Femur (tissue), 1 donor: Measurements from ENCODE around the gene SH3D21.
A peak's percentile ranks its signal among the peaks of the same experiment; 100 is the strongest.

Source experiments
- DNase-seq: peaks from one replicate; pipeline ENCODE4 v3.0.0-alpha.2; 2017

Gene SH3D21

DNA sequence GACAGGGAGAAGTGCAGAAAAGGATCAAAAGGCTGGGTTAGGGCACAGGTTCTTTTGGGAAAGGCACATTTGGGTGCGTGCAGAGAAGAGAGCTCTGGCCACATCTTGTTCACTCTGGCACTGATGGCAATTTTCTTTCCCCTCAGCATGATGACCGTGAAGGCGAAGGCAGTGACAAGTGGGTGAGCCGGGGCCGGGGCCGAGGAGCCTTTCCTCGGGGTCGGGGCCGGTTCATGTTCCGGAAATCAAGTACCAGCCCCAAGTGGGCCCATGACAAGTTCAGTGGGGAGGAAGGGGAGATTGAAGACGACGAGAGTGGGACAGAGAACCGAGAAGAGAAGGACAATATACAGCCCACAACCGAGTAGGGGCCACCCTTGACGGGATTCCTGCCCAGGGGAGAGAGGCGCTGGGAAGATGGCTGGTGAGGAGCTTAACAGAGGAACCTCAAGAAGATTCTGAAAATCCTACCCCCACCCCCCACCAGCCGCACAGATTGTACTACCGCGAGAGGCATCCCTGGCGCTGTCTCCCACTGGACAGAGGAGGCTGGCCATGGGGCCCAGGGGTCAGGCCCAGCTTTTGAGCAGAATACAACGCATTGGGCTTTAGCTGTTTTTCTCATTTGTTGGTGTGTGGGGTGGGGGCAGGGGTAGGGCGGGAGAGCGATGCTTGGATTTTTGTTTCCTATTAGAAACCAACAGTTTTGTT lies 2.4 kb upstream of the SH3D21 start:
- DNase-seq, result no peak

DNA sequence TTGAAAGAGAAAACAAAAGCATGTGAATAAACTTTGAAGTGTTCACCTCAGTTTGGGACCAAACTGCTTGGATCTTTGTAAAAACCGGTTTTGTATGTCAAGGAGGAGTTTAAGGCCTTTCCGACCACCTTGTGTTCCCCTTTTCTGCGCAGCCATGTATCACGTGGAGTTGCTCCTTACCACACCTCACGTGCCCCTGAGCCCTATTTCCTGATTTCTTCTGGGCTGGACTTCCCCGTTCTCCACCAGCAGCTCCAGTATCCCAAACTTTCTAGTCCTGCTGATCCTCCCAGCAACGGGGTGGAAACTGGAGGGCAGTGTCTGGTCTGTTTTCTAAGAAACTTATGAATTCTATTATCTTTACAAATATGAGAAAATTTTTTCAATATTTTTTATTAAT lies 1.6 kb upstream of the SH3D21 start:
- DNase-seq, result no peak

DNA sequence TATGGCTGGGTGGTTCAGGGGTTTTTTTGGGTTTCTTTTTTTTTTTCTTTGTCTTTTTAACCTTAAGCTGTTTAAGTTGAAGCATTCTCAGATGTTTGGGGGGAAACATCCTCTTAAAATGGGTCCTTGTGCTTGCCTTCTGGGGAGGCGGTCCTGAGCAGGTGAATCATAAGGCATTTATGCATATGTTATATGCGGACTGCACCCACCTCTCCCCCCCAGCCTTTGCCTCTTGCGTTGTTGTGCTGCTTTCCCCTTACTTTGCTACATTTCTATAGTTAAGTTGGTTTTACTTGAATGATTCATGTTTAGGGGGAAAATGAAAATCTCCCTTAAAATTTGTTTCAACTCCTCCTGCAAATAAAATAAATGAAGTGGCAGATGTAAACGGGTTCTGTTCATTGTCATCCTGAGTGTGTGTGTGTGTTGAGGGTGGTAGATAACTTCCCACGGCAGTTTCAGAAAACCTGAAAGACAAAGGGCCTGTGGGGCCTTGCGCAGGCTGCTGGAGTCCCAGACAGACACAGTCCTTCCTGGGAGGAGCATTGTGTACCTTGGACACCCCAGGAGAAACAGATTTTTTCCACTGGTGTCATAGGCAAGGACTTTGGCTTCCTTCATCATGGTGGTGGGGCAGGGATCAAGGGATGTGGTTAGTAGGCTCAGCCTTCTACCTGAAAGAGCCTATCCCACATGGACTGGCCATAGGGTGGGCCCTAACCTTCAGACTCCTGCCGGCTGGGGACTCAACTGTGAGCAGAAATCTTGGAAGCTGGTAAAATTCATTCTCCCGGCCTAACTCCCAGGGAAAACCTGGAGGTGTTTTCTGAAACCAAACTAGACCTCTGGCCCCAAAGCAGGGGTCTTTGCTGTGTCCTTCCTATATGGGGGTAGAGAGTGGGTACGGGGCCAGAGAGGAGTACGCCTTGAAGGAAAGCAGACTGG lies 926 bp upstream of the SH3D21 start:
- DNase-seq, result no peak

DNA sequence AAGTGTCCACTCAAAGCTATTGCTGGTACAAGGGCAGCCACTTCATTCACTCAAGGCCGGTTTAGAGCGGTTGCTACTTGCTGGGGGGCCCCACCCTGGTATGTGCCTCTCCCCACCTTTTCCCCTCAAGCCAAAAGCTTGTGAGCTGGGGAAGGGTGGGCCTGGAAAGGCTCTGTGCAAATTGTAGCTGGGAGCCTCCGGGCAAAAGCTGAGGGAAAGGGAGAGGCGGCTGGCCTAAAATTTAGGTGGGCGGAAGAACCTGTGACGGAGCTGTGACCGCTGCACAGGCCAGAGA lies 306 bp upstream of the SH3D21 start:
- DNase-seq, result no peak

DNA sequence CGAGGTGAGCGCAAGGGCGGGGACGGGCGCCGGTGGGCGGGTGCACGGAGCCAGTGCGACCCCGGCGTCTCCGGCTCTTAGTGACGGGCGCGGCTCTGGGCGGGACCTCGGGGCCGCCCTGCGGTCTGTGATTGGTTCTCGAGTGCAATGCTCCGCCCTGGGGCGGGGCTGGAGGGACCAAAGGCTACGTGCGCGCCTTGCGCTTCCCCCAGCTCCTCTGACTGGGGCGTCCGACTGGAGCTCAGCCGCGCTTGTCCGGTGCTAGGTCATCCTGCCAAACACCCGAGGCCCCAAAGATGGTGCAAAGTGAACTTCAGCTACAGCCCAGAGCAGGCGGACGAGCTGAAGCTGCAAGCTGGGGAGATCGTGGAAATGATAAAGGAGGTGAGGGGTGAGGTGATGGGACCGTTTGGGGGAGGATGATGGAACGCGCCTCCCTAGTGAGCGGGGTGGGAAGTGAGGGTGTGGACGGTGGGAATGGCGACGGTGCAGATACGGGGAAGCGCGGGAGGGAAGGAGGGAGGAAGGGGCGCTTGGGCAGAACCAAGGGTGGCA lies 811 bp downstream of the SH3D21 start:
- peak; percentile 95 for DNase-seq

DNA sequence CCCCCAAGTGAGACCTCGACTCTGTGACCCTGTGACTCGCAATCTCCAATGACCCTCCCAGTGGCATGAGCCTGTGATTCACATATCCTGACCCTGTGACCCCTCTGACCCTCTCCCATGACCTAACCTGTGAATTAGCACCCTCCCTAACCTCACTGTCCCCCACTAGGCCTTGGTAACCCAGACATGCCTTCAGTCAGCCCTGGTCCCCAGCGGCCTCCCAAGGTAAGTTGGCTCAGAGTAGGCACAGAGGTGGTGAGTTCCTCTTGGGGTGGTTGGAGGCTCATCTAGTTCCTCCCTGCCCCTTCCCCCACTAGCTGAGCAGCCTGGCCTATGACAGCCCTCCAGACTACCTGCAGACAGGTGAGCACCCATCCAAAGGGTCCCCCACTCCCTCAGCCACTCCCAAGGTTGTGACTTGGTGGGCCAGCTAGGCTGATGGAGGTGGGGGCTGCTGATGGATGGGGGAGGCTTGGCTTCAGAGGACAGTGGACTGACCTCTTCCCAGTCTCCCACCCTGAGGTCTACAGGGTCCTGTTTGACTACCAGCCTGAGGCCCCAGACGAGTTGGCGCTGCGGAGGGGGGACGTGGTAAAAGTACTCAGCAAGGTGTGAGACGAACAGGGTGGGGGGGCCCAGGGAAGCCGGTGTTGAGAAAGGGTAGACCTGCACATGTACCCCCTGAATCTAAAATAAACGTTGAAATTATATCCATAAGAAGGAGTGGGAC lies 1.6 kb downstream of the SH3D21 start:
- no peak for DNase-seq

DNA sequence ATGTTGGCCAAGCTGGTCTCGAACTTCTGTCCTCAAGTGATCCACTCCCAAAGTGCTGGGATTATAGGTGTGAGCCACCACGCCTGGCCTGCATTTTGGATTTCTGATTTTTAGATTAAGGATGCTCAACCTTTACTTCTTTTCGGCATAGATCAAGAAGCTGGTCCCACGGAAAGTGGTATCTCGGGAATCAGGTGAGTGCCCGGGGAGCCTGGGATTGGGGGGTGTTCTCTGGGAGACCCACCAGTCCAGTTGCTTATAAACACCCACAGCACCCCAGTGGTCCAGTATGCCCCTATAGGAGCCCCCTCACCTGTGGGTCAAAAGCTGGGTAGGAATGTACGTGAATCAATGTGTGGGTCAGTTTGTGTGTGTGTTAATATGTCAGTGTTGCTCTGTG lies 3.2 kb downstream of the SH3D21 start:
- no peak for DNase-seq

DNA sequence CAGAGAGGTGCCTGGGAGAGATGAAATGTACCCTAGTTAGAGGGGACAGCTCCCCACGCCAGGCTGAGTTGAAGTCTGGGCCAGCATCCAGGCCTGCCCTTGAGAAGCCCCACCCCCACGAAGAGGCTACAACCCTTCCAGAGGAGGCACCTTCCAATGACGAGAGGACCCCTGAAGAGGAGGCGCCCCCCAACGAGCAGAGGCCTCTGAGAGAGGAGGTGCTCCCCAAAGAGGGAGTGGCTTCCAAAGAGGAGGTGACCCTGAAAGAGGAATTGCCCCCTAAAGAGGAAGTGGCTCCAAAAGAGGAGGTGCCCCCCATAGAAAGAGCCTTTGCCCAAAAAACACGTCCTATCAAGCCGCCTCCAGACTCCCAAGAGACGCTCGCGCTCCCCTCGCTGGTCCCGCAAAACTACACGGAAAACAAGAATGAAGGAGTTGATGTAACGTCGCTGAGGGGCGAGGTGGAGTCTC lies 14.2 kb downstream of the SH3D21 start:
- DNase-seq, result peak; percentile 58

DNA sequence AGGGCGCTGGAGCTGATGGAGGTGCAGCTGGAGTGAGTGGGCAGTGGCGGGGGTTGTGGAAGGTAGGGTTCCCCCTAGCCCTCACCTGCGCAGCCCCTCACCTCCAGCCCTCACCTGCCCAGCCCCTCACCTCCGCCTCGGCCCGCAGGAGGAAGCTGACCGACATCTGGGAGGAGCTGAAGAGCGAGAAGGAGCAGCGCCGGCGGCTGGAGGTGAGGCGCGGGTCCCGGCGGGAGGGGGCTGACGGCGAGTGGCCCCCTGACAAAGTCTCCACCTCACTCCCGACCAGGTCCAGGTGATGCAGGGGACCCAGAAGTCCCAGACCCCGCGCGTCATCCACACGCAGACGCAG lies 14.6 kb downstream of the SH3D21 start:
- no peak for DNase-seq

DNA sequence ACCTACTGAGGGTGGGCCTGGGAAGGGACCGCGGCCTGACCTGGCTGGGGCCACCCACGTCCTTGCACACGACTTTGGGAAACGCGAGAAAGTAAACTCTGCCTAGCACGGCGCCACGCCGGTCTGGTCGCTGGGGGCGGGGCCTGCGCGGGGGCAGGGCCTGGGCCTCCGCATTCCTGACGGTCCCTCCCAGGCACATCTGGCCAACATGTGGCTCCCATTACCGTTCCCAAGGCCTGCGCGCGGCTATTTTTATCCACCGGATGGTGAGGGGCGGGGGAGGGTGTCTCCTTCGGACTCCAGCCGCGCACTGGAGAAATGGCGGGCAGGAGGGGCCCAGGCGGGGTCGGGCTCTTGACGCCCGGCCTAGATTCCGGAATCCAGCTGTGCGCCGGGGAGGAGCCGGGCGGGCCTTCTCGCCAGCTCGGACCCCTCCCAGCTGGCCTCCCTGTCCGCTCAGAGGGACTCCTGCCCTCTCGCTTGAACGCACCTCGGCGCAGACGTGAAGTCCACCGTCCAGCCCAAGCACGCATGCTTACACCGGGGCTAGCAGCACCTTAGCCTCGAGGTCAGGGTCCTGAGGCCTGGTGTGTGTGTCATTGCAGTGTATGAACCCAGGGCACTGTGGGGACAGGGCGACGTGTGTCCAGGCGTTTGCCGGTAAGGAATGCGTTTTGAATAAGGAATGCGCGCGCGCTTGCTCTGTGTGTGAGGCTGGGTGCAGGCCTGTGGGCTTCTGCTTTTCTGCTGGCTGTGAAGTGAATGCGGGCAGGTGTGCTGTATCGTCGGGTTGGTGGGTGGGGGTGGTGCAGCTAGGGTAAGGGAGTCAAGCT lies 15.2 kb downstream of the SH3D21 start:
- peak; percentile 96 for DNase-seq

DNA sequence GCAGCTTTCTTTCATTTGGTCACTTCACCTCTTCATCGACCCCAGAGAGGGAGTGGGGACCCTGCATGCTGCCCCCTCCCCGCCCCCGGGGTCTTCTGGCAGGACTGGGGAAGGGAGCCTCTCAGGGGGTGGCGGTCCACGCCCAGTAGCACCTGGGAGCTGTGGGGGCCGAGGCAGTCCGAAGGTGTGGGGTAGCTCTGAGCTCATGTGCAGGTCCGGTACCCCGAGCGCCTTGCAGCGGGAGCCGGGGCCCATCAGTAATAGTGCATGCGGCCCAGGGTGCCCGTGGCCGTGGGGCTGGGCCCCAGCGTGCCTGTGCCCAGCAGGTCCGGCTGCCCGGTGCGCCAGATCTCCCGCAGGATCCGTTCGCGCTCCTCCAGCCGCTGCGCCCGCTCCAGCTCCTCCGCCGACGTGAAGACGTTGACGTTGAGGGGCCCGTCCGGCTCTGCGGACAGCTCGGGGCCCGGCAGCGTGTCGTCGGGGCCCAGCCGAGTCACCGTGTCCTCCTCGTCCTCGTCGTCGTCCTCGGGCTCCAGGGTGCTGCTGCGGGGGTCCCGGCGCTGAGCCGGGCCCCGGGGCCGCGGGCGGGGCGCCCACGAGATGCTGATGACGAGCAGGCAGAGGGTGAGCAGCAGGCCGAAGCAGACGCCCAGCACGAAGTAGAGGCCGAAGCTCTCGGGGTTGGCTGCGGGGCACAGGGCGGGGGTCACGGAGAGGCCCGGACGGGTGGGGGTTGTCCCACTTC lies 16.0 kb downstream of the SH3D21 start:
- peak; percentile 37 for DNase-seq

DNA sequence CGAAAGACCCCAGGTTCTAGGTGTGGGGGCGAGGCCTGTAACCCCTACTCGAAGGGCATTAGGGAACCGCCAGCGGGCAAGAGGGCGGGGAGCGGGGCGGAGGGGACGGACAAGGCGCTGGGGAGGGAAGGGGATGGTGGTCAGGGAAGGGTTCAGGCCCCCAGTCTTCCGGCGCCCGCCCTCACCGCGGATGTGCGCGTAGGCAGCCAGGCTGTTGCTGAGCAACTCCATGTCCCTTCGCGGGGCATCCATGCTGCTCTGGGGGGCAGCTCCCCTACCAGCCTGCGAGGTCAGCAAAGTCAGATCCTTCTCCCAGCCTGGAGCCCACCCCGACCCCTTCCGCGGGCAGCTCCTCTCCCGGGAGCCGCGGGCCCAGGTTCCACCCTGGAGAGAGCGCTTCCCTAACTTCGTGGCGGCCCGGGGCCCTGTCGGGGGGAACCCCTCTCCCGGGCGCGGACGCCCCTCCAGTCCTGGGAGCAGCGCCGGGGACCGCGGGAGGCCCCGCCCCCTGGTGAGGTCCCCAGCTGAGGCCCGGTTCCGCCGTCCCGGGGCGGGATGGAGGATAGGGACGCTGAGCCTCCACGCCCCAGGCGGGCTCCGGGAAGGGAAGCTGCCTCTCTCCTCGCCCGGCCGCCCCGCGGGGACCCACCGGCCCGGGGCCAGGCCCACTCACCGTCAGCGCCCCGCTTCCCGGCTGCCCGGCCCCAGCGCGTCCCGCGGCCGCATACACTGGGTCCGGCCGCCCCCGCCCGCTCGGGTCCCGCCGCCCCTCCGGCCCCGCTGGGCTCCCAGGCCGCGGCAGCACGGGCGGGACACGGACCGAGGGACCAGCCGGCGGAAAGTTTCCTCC lies 16.8 kb downstream of the SH3D21 start:
- peak; percentile 82 for DNase-seq

DNA sequence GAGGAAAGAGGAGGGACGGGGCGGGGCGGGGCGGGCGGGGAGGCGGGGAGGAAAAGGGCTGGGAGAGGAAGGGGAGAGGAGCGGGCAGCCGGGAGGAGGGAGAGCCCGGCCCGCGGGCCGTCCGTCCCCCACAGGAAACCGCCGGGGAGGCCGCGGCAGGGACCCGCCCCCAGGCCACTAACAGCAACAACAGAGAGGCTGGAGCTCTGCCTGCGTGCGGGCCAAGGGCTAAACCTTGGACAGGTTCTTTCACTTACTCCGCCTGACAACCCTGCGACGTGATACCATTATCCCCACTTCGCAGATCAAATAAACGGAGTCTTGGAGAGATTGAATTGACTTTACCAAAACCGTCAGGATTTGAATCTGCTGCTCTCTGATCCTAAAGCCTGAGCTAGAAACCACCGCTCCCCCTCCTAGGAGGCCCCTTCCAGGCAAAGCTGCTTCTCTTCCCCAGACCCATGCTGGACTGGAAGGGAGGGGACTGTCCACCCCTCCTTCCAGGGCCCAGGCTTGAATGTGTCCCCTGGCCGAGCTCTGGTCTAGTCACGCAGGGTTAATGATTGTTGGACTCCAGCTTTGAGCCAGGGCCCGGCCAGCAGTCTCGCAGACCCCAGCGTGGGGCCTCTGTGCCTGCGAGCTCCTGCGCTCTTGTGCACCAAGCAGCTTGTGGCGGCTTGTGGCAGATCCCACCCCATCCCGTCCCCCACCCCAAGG lies 17.6 kb downstream of the SH3D21 start, which contains the start of gene EVA1B:
Gene EVA1B (minus strand): TSS at position 10 of the 717 bp plus-strand sequence. CDS start 608 bp downstream, outside the sequence.
- DNase-seq, result peak; percentile 94

DNA sequence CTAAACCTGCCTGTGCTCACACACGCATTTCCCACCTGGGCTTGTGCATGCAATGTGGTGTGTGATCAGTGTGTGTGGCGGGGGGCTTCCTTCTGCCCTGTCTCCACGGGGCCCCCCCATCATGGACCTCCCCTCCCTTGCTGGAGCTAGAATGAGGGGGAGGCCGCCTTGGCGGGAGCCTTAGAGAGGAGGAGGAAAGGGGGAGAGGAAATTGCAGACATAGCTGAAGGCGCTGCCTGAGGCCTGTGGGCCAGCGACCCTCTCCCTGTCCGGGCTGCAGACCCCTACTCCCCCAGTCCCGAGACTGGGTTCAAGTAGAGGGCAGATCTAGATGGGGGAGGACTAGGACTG lies 18.2 kb downstream of the SH3D21 start:
- DNase-seq, result no peak

DNA sequence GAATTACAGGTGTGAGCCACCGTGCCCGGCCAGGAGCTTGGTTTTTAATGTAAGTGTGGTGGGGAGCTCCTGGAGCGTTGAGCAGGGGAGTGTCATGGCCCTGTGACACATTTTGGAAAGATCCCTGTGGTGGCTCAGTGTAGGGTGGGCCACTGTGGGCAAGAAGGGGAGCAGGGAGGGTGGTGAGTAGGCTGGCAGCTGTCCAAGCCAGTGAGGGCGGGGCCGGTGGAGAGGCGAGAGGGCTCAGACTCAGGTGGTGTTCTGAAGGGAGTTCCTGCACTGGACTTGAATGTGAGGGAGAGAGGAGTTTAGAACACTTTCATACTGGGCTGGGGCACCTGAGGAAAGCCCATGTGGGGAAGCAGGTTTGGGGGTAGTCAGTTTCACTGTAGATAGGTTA lies 20.3 kb downstream of the SH3D21 start:
- DNase-seq, result no peak

DNA sequence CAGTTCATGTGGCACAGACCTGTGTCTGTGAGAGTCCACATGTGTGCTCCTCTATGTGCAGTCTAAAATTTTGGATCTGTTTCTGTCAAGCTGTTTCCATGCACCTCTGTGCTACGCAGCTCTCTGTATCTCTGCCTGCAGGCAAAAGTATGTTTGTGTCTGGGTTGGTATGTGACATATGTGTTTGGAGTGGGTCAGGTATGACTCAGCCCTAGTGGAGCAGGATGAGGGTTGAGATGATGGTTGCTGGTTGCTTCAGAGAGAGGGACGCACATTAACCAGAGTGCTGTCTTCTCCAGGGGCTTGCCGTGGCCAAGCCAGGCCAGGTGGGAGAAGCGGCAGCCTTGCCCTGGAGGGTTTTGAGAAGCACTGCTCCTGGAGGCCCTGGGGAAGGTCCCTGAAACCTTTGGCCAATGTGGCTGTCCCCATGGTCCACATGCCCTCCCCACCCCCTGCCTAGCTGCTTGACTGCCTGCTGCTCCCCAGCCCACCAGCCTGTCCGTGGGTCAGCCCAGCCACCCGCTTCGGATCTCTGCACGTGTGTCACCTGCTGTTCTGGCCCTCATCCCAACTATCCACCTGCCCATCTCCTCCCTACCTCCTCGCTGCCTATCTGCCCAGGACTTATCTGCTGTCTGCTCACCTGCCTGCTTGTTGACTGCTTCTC lies 21.4 kb downstream of the SH3D21 start:
- no peak for DNase-seq

DNA sequence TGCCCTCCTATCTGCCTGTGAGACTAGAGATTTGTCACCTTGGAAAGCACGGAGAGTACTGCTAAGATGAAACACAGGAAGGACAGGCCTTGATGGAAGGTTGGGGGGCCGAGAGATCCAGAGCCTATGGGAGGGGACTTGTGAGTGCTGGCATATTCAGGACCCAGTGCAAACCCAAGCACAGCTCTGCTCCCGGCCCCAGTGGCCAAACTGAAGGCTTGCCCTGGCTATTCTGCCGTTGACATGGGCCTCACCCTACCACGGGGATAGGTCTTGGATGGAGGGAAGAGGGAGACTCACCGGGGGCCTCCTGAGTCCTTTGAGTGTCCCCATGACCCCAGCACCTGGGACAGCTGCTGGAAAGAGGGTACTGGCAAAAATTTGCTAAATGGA lies 21.9 kb downstream of the SH3D21 start:
- no peak for DNase-seq

DNA sequence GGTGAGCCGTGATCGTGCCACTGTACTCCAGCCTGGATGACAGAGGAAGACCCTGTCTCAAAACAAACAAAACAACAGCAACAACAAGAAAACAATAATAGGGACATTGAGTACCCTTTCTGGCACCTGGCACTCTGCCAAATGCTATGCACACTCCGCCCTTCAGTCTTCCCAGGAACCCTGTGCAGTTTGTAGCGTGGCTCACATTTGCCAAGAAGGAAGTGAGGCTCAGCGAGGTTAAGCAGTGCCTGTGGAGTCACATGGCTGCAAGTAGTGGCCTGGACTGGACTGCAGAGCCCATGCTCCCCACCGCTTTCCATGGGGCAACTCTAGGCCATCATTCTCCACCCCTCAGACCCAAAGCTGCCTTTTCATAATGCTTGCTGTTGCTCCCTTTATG lies 22.5 kb downstream of the SH3D21 start:
- DNase-seq, result peak; percentile 54

DNA sequence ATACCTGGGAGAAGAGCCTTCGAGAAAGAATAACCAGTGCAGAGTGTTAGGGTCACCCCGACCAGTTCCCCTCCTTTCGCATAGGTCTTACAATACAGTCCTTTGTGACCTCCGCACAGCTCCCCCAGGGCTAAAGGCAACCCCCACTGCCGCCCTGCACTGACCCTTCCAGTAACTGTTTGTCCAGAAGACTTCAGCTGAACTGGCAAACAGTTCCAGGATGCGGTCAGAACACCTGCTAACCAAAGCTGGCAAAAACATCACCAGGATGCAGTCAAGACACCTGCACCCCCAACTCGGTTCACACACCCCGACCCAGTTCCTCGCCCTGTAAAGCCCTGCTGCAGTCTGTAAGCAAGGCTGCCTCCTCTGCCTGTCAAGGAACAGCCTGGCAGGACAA lies 23.6 kb downstream of the SH3D21 start:
- DNase-seq, result no peak
